Liver (tissue), 9 donors: ENCODE results near the gene ATP6V1F. TPM values are rescaled to one million over a fixed set of nuclear protein-coding genes. Genes with fewer than 3 reads are reported as not detected.
A peak's percentile ranks its signal among the peaks of the same experiment; 100 is the strongest.

Experiments
- DNase-seq: peaks from one replicate; pipeline ENCODE4 v3.0.0-alpha.2; 2017; ENCODE audit warnings: low spot score
- H3K27ac ChIP-seq, 2 donors: one replicate each; pipeline ENCODE4 v1.7.0; 2013; ENCODE audit warnings: inconsistent platforms in 2 of 2, low read length in 2 of 2, control low read depth in 1 of 2, low read depth in 1 of 2, mild to moderate bottlenecking in 1 of 2
- H3K27me3 ChIP-seq, 4 donors: one replicate each; pipeline versions ENCODE4 v1.6.1 to v1.7.0; 2013; ENCODE audit warnings: low read length in 3 of 4, inconsistent platforms in 1 of 4, mild to moderate bottlenecking in 1 of 4, moderate library complexity in 1 of 4; ENCODE audit not compliant: control insufficient read depth in 4 of 4, insufficient read depth in 4 of 4
- H3K36me3 ChIP-seq, 4 donors: one replicate each; pipeline versions ENCODE4 v1.6.1 to v1.7.0; 2013; ENCODE audit warnings: low read length in 3 of 4, mild to moderate bottlenecking in 3 of 4, low read depth in 1 of 4, moderate library complexity in 1 of 4; ENCODE audit not compliant: control insufficient read depth in 4 of 4, insufficient read depth in 3 of 4
- H3K4me1 ChIP-seq, 4 donors: one replicate each; pipeline versions ENCODE4 v1.6.1 to v1.7.0; 2013; ENCODE audit warnings: low read length in 3 of 4, mild to moderate bottlenecking in 3 of 4, moderate library complexity in 1 of 4; ENCODE audit not compliant: control insufficient read depth in 4 of 4, insufficient read depth in 4 of 4
- H3K4me3 ChIP-seq, 3 donors: one replicate each; pipeline versions ENCODE4 v1.6.1 to v1.7.0; 2013; ENCODE audit warnings: low read length in 3 of 3, control low read depth in 1 of 3, low read depth in 1 of 3, mild to moderate bottlenecking in 1 of 3
- H3K9ac ChIP-seq, 2 donors: one replicate each; pipeline ENCODE4 v1.7.0; 2013; ENCODE audit warnings: low read length in 2 of 2, mild to moderate bottlenecking in 2 of 2, moderate library complexity in 2 of 2, control low read depth in 1 of 2, low read depth in 1 of 2
- H3K9me3 ChIP-seq, 4 donors: one replicate each; pipeline versions ENCODE4 v1.6.1 to v1.7.0; 2013; ENCODE audit warnings: low read length in 3 of 4; ENCODE audit not compliant: control insufficient read depth in 4 of 4
- EGR1 ChIP-seq, 2 donors: IDR thresholded peaks; 2 replicates each; pipeline ENCODE4 v1.6.1; 2016 to 2018; ENCODE audit warnings: antibody characterized with exemption in 2 of 2, low read depth in 2 of 2
- FOXA1 ChIP-seq: IDR thresholded peaks from 2 replicates; pipeline ENCODE4 v1.6.1; 2016; ENCODE audit warnings: antibody characterized with exemption
- FOXA2 ChIP-seq: IDR thresholded peaks from 2 replicates; pipeline ENCODE4 v1.6.1; 2016; ENCODE audit warnings: antibody characterized with exemption
- GABPA ChIP-seq, 2 donors: IDR thresholded peaks in 1 of 2; conservative IDR thresholded peaks in 1 of 2; 2 replicates each; pipeline ENCODE4 v1.6.1; 2016; ENCODE audit warnings: antibody characterized with exemption in 2 of 2, mild to moderate bottlenecking in 1 of 2, moderate library complexity in 1 of 2
- HNF4G ChIP-seq: IDR thresholded peaks from 2 replicates; pipeline ENCODE4 v1.6.1; 2016; ENCODE audit warnings: antibody characterized with exemption
- JUND ChIP-seq, 2 donors: IDR thresholded peaks; 2 replicates each; pipeline ENCODE4 v1.6.1; 2016; ENCODE audit warnings: antibody characterized with exemption in 2 of 2
- RAD21 ChIP-seq, 2 donors: IDR thresholded peaks; 2 replicates each; pipeline ENCODE4 v1.6.1; 2016; ENCODE audit warnings: antibody characterized with exemption in 2 of 2, mild to moderate bottlenecking in 2 of 2
- RXRA ChIP-seq, 2 donors: IDR thresholded peaks; 2 replicates each; pipeline ENCODE4 v1.6.1; 2017 to 2018; ENCODE audit warnings: antibody characterized with exemption in 2 of 2, mild to moderate bottlenecking in 1 of 2
- TAF1 ChIP-seq: conservative IDR thresholded peaks from 2 replicates; pipeline ENCODE4 v1.6.1; 2016; ENCODE audit warnings: antibody characterized with exemption, mild to moderate bottlenecking
- WGBS: extraction: QIAGEN DNeasy Blood & Tissue Kit; methylation state at CpG from one replicate; pipeline ENCODE4 v1.1.7; 2013; 5-methylcytosine and 5-hydroxymethylcytosine counted together
- polyA plus RNA-seq, 2 donors: library from polyadenylated mRNA; stranded (reverse) in 1 of 2; unstranded in 1 of 2; fragments of 200-250 nt in 1 of 2; fragments of >200 nt in 1 of 2; fragmentation: Nextera tagmentation in 1 of 2; extraction: Ambion mirVana in 1 of 2; gene quantifications; one replicate each; pipeline versions ENCODE4 v1.2.1 to v1.2.3, GENCODE V29; 2013 to 2015
- total RNA-seq, 2 donors: library from RNA; depleted of rRNA; stranded (reverse); fragments of >200 nt; gene quantifications; one replicate each; pipeline ENCODE4 v1.2.3, GENCODE V29; 2014
- TF ChIP-seq, protein P1 (sequence below): IDR thresholded peaks from 2 replicates; pipeline ENCODE4 v1.6.1; 2016; ENCODE audit warnings: antibody characterized with exemption, mild to moderate bottlenecking
- TF ChIP-seq, protein P2 (sequence below): fragments of 150-350 bp; IDR thresholded peaks from 2 replicates; pipeline ENCODE4 v1.5.1; 2017; ENCODE audit warnings: improper control_type of control experiment, low read depth, low read length; ENCODE audit not compliant: missing input control
- donor health status: healthy.
- donor health status: healthy.
- donor health status: healthy.
- donor health status: healthy.
- donor health status: healthy.

ATP6V1F gene
- total and polyA plus RNA-seq, 4 donors: 23.1 to 111 (median 47.1) TPM

DNA sequence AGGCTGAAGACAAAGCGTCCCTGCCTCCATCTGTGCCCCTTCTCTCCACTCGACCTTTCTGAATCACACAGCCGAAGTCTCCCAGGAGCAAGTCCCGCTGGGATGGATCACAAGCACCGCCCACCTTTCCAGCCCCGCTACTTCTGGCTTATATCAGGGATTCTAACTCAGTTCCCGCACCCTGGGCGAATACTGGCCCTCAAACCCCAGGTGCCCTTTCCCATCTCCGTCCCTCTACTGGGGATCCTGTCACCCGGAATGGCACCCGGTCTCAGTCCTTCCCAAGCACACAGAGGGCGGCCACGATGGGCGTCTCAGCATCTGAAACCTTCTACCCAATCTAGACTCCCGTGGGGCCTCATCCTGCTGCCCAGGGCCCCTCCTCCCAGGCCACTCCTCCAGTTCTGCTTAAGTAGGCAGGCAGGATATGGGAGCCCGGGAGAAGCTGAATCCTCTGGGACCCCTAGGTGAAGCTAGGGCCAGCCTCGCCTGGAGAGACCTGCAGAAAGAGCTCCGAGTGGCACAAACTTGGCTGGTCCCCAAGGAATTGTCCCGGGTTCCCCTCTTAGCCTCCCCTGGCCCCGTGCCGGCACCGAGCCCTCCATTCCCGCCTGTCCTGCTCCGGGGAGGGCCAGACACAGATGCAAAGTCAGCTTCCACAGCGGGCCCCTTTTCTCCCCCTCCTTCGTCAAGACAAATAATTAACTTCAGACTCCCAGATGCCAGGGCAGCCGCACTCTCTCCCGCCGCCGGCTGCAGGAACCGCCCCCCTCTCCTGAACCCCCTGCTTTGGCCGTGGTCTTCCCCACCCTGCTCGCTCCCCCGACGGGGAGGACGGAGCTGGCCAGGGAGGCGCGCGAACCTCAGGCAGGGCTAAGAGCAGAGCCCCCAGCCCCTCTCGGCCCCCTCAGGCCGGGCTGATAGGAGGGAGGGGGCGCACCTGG lies 47.2 kb downstream of the ATP6V1F start:
- DNase-seq: no peak
- Histone ChIP-seq H3K27ac (no peak overlapping the region), H3K4me1 (peaks cover 0 to 11% (median 3%) of the 10 kb centered on the region in 4 donors), H3K27me3 (peaks cover 0 to 2% (median 0%) of the 10 kb centered on the region in 4 donors), H3K9ac (no peak overlapping the region), H3K36me3 (no peaks in the 10 kb centered on the region), H3K4me3 (peak overlapping the region in 1 of 3 donors; percentile 23), H3K9me3 (no peaks in the 10 kb centered on the region)
- TF ChIP-seq RAD21 (IDR thresholded peaks at IDR 0.05): no peak
- 24% methylated on average over 42 of the region's 42 CpGs for WGBS

DNA sequence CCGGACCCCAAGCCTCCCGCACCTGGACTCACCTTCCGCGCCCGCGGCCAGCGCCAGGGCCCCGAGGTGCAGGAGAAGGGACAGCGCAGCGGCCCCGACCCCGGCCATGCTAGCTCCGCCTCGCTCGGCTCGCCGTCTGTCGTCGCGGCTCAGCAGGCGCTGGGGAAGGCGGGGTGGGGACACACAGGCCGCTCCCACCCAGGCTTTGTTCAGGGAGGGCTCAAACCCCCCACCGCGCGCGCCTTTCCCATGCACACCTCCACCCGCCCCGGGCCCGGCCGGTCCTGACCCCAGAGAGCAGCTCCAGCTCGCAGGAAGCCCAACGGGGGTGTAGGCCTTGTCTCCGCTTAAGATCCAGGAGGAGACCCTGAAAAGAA lies 47.9 kb downstream of the ATP6V1F start, which contains the start of gene KCP:
TSS of gene KCP (minus strand) at position 141 of the 377 bp plus-strand sequence. CDS start at position 108, 33 bp downstream.
- no peak within 1 kb of the TSS for H3K9ac ChIP-seq
- H3K27ac ChIP-seq: no peak within 1 kb of the TSS
- peak within 1 kb of the TSS in 1 of 3 donors; percentile 23 for H3K4me3 ChIP-seq

More for the DNA sequence above, 47.9 kb downstream of the ATP6V1F start, which contains the start of gene KCP:
- 21% methylated on average over 34 of the region's 34 CpGs for WGBS
- Histone ChIP-seq H3K4me1 (peaks cover 3 to 16% (median 5%) of the 10 kb centered on the region in 4 donors), H3K9me3 (no peaks in the 10 kb centered on the region), H3K27me3 (peaks cover 0 to 2% (median 0%) of the 10 kb centered on the region in 4 donors), H3K36me3 (no peaks in the 10 kb centered on the region)
- no peak for DNase-seq
- TF ChIP-seq TAF1 (no peak), RAD21 (IDR thresholded peaks at IDR 0.05) (no peak), FOXA1 (no peak), FOXA2 (no peak), EGR1 (IDR thresholded peaks at IDR 0.05; ENCODE audit: low read depth in 2 of 2) (no peak), RXRA (IDR thresholded peaks at IDR 0.05) (no peak), HNF4G (no peak), JUND (IDR thresholded peaks at IDR 0.05) (no peak), GABPA (IDR thresholded peaks at IDR 0.05 in 1 of 2, conservative IDR thresholded peaks at IDR 0.05 in 1 of 2) (no peak)
- TF ChIP-seq, protein P1, sequence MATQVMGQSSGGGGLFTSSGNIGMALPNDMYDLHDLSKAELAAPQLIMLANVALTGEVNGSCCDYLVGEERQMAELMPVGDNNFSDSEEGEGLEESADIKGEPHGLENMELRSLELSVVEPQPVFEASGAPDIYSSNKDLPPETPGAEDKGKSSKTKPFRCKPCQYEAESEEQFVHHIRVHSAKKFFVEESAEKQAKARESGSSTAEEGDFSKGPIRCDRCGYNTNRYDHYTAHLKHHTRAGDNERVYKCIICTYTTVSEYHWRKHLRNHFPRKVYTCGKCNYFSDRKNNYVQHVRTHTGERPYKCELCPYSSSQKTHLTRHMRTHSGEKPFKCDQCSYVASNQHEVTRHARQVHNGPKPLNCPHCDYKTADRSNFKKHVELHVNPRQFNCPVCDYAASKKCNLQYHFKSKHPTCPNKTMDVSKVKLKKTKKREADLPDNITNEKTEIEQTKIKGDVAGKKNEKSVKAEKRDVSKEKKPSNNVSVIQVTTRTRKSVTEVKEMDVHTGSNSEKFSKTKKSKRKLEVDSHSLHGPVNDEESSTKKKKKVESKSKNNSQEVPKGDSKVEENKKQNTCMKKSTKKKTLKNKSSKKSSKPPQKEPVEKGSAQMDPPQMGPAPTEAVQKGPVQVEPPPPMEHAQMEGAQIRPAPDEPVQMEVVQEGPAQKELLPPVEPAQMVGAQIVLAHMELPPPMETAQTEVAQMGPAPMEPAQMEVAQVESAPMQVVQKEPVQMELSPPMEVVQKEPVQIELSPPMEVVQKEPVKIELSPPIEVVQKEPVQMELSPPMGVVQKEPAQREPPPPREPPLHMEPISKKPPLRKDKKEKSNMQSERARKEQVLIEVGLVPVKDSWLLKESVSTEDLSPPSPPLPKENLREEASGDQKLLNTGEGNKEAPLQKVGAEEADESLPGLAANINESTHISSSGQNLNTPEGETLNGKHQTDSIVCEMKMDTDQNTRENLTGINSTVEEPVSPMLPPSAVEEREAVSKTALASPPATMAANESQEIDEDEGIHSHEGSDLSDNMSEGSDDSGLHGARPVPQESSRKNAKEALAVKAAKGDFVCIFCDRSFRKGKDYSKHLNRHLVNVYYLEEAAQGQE: no peak
- TF ChIP-seq, protein P2, sequence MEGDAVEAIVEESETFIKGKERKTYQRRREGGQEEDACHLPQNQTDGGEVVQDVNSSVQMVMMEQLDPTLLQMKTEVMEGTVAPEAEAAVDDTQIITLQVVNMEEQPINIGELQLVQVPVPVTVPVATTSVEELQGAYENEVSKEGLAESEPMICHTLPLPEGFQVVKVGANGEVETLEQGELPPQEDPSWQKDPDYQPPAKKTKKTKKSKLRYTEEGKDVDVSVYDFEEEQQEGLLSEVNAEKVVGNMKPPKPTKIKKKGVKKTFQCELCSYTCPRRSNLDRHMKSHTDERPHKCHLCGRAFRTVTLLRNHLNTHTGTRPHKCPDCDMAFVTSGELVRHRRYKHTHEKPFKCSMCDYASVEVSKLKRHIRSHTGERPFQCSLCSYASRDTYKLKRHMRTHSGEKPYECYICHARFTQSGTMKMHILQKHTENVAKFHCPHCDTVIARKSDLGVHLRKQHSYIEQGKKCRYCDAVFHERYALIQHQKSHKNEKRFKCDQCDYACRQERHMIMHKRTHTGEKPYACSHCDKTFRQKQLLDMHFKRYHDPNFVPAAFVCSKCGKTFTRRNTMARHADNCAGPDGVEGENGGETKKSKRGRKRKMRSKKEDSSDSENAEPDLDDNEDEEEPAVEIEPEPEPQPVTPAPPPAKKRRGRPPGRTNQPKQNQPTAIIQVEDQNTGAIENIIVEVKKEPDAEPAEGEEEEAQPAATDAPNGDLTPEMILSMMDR: no peak
